GM19238 (cell line): ENCODE data around the gene TXNRD2.

Experiments used
- DNase-seq: peaks from one replicate; pipeline ENCODE4 v3.0.0; 2011; ENCODE audit warnings: low spot score; ENCODE audit not compliant: insufficient read length

TXNRD2 gene

DNA sequence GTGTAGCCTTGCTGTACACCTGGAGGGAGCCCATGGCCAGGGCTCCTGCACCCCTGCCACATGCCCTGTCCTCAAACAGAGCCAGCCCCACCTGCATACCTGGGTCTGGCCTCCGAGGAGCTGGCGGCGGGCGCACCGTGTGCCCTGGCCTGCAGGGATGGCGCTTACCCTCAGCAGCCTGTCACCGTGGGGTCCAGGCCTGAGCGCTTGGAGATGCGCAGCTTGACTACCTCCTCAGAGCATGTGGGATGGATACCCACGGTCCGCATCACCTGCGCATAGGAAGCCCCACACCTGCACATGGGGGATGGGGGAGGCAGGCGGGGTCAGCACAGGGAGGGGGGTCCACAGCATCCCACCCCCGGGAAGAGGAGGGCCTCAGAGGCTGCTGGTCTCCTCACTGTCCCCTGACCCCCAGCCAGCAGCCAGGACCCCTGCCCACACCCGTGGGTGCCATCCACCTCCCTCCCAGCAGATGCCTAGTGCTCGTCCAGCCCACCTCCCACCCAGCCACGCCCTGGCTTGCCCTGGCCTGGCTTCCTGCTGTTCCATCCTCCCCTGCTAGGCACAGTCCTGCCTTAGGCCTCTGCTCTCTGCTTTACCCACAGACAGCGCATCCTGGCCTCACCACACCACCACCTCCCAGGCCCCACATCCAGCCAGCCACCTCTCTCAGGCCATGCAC is 64.5 kb downstream of the TXNRD2 start:
- no peak for DNase-seq

GRCh38 chr22:19876314-19876940 is 65.2 kb downstream of the TXNRD2 start:
- no peak for DNase-seq

GRCh38 chr22:19875531-19876313 is 65.9 kb downstream of the TXNRD2 start:
- DNase-seq, result no peak

DNA sequence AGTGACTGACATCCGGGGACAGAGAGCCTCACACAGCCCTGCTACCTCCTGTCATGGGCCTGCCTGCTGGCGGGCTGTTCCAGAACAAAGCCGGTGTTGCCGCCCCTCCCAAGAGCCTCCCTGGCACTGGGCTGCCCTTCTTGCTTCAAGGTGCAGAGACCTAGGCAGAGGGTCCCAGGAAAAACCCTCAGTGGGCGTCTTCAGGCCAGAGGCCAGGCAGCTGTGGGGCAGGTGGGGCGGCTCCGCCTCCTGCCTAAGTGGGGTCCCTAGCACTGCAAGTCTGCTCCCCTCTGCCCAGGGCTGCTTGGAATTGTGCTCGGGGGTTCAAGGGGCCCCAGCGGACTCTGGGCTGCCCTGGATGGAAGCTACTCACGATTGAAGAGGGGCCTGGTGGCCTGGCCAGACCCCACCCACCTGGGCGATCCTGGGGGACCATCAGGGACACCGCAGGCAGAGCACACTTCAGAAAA is 66.5 kb downstream of the TXNRD2 start:
- DNase-seq, result no peak

- DNase-seq, result no peak
These were observed 67.1 kb downstream of the TXNRD2 start for GRCh38 chr22:19874307-19875060.

- DNase-seq, result no peak
These were observed 67.7 kb downstream of the TXNRD2 start for GRCh38 chr22:19873960-19874306.

DNA sequence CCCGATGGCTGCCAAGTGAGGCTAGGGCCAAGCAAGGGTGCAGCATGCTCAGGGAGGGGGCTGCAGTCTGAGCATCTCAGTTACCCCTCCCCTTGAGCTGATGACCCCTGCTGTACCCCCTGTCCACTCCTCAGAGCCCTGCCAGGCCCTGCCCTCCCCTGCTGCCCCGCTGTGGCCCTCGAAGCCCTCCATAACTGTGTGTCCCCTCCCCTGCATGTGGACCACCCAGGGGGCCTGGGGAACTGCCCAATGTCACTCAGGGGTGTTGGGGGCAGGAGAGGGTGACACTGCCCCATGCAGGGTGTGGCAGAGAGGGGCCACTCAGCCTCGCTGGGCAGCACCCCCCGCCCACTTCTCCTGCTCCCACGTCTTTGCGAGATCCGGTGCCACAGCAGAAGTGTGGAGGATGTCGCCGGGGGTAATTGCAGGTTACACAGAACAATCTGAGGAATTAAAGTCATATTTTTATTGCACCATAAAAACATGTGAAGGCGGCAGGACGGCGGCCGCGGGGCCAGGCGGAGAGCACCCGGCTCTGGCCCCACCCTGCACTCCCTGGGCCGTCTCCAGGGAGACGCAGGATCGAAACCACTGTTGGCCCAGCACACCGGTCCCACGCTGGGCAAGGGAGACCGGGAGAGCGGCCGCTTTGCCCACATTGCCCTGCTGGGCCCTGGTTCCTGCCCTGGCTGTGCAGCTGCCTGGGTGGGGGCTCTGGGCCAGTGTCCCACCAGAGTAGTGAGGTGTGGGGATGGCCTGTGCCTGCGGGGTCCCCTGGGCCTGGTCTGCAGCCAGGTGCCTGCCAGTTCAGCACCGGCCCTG is 68.3 kb downstream of the TXNRD2 start:
- no peak for DNase-seq

DNA sequence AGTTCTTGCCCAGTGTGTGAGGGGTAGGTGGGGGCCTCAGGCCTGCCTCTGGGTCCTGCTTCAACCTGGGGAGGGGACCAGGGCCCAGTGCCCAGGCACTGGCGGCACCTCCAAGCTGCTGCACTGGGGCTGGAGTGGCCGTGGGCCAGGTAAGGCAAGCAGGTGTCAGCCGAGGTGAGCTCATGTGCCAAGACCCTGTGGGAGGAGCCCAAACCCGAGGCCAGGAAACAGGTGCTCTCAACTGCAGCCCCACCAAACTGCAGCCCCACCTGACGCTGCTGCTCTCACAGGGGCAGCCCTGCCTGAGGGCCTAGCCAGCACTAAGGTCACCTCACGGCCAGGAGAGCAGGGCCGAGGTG is 68.9 kb downstream of the TXNRD2 start:
- no peak for DNase-seq

DNA sequence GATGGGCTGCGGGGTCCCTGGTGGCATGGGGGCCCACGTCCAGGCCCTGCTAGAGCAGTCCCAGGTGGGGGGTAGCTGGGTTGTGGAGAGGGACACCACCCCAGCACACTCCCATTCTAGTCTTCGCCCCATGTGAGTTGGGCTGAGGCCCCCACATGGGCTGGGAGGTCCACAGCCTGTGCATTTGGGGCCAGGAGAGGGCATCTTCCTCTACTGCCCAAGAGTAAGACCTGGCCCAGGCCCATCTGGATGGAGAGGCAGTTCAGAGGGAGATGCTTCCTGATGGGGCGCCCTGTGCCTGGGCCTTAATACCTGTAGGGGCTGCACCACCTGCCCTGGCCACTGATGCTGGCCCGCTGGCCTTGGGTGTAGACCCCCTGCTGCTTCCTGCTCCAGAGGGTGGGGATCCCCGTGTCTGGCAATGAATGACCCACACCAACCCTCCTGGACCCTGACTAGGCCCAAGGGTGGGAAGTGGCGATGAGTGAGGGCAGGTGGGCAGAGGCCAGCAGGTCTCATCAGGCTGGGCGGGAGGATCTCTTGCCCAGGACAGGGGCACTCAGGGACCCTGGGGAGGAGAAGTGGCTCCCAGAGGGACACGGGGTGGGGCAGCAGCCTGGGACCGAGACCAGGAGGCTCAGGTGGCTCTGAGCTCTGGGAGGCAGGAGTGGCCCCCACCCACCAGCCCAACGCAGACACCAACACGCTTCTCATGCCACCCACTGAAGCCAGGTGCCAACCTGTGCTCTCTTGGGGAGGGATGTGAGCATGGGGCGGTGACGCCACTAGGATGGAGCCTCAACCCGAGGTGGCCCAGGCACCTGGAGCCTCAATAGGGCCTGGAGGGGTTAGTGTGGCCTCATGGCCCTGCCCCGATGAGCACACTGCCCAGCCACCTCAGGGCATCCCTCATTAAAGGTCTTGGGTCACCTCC is 69.5 kb downstream of the TXNRD2 start:
- DNase-seq, result no peak

GRCh38 chr22:19871023-19871844 is 70.4 kb downstream of the TXNRD2 start:
- DNase-seq, result no peak

GRCh38 chr22:19870153-19871022 is 71.2 kb downstream of the TXNRD2 start:
- DNase-seq, result no peak

DNA sequence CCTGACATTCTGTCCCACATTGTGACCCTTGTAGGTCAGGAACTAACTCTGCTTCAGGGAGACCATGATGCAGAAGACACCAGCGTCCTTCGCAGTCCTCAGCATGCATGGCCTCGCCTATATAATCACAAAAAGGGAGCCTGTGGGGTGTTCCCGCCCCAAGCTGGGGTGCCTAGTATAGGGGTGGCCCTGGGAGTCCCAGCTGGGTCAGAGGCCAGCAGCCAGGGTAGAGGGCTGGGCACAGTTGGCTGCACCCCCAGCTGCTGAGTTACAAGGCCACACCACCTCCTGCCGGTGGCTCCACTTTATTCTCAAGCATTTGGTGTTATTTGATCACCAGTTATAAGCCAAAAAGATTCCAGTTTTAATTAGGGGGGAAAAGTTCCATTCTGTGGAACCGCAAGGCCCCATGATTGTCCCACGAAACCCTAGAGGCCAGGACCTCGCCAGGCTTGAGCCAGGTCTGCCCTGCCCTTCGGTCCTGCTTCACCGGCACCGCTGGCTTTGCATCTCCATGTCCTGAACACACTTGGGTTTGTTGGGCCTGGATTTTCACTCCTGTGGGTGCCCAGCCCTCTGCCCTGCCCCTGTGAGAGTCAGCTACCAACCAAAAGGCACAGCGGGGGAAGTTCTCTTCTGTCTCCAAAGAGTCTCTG is 72.0 kb downstream of the TXNRD2 start:
- no peak for DNase-seq

GRCh38 chr22:19868773-19869471 is 72.7 kb downstream of the TXNRD2 start:
- DNase-seq, result no peak

- DNase-seq, result no peak
These were observed 73.3 kb downstream of the TXNRD2 start for GRCh38 chr22:19868333-19868732.

DNA sequence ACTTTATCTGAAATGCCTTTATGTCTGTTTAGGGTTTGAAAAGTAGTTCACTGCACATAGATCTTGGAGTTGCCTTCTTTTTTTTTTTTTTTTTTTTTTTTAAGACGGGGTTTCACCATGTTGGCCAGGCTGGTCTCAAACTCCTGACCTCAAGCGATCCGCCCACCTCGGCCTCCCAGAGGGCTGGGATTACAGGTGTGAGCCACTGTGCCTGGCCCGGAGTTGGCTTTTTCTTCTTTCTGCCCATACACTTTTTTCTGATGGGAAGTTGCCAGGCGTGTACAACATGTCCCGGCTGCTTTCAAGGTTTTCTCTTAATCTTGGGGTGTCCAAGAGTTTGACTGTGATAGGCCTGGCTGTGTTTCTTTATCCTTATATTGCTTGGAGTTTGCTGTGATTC is 74.0 kb downstream of the TXNRD2 start:
- no peak for DNase-seq

DNA sequence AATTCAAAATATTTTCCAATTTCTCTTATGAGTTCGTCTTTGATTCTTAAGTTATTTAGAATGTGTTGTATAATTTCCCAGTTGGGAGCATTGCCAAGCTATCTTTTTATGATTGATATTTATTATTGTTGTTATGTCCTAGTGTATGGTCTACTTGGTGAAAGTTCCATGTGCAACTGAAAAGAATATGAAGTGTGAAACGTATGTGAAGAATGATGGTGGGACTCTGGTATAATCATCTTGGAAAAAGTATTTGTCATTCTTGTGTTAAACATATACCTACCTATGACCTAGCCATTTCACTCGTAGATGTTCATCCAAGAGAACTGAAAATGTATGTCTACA is 75.0 kb downstream of the TXNRD2 start:
- no peak for DNase-seq
